WTC11 (cell line): ENCODE data around the gene CKAP2L. TPM values are rescaled to one million over a fixed set of nuclear protein-coding genes. Genes with fewer than 3 reads are reported as not detected.

Experiments used
- ATAC-seq: fragments of 200-7000 bp; cut with Tn5 transposase; 2 replicates; pipeline ENCODE4 v1.10.0; 2021; ENCODE audit warnings: mild to moderate bottlenecking, moderate library complexity
- CTCF ChIA-PET: fragments of 300-600 bp; sonication (Branson Sonifier 250); formaldehyde crosslinking; loops from one replicate; lab custom pipeline; 2021; ENCODE audit warnings: antibody characterized with exemption; lab: Charles Lee
- POLR2A ChIA-PET: fragments of 350-600 bp; sonication (Branson Sonifier 250); formaldehyde crosslinking; loops from one replicate; lab custom pipeline; 2021; ENCODE audit warnings: antibody characterized with exemption; lab: Charles Lee
- DNase-seq: peaks from one replicate; pipeline ENCODE4 v3.0.0; 2021; ENCODE audit warnings: low spot score
- H3K27ac Mint-ChIP-seq: 2 replicates; pipeline ENCODE4 v1.8.0; 2021; ENCODE audit warnings: mixed read lengths
- H3K27me3 Mint-ChIP-seq: 2 replicates; pipeline ENCODE4 v1.8.0; 2021; ENCODE audit warnings: low read depth, mild to moderate bottlenecking, moderate library complexity, mixed read lengths
- H3K36me3 Mint-ChIP-seq: 2 replicates; pipeline ENCODE4 v1.8.0; 2021; ENCODE audit warnings: mixed read lengths
- H3K4me1 Mint-ChIP-seq: 2 replicates; pipeline ENCODE4 v1.8.0; 2022; ENCODE audit warnings: mixed read lengths
- H3K4me3 Mint-ChIP-seq: 2 replicates; pipeline ENCODE4 v1.8.0; 2021; ENCODE audit warnings: mild to moderate bottlenecking, moderate library complexity, mixed read lengths
- H3K9me3 Mint-ChIP-seq: 2 replicates; pipeline ENCODE4 v1.8.0; 2021; ENCODE audit warnings: mixed read lengths
- FOXJ3 ChIP-seq: sonication (generic); formaldehyde crosslinking; IDR thresholded peaks from 2 replicates; pipeline ENCODE4 v1.9.0; 2021; ENCODE audit warnings: missing genetic modification reagents, mild to moderate bottlenecking, borderline replicate concordance
- FOXP1 ChIP-seq: sonication (generic); formaldehyde crosslinking; IDR thresholded peaks from 2 replicates; pipeline ENCODE4 v1.8.0; 2022; ENCODE audit warnings: missing genetic modification reagents, mild to moderate bottlenecking, moderate library complexity, borderline replicate concordance
- GRHL2 ChIP-seq: fragments of 250-450 bp; sonication (Bioruptor Pico); IDR thresholded peaks from 2 replicates; pipeline ENCODE4 v1.8.0; 2022; ENCODE audit warnings: mild to moderate bottlenecking, moderate library complexity; ENCODE audit not compliant: insufficient replicate concordance, severe bottlenecking
- GTF2I ChIP-seq: fragments of 250-450 bp; sonication (Bioruptor Pico); conservative IDR thresholded peaks from 2 replicates; pipeline ENCODE4 v1.4.0; 2021; ENCODE audit warnings: mild to moderate bottlenecking
- IRF2 ChIP-seq: sonication (generic); formaldehyde crosslinking; IDR thresholded peaks from 2 replicates; pipeline ENCODE4 v1.8.0; 2022; ENCODE audit warnings: low read depth, missing genetic modification reagents, borderline replicate concordance
- JAZF1 ChIP-seq: fragments of 250-450 bp; sonication (Bioruptor Pico); IDR thresholded peaks from 2 replicates; pipeline ENCODE4 v1.9.0; 2021; ENCODE audit warnings: moderate library complexity, mild to moderate bottlenecking, inconsistent platforms
- NFE2L1 ChIP-seq: sonication (generic); formaldehyde crosslinking; IDR thresholded peaks from 2 replicates; pipeline ENCODE4 v1.8.1; 2023; ENCODE audit warnings: missing genetic modification reagents
- NFYB ChIP-seq: sonication (generic); formaldehyde crosslinking; conservative IDR thresholded peaks from 2 replicates; pipeline ENCODE4 v1.8.0; 2022; ENCODE audit warnings: low read depth, missing genetic modification reagents
- OVOL2 ChIP-seq: fragments of 250-450 bp; sonication (Bioruptor Pico); IDR thresholded peaks from 2 replicates; pipeline ENCODE4 v1.9.0; 2021; ENCODE audit warnings: mild to moderate bottlenecking, borderline replicate concordance
- PREB ChIP-seq: sonication (generic); formaldehyde crosslinking; IDR thresholded peaks from 2 replicates; pipeline ENCODE4 v1.8.1; 2022; ENCODE audit warnings: mild to moderate bottlenecking, missing genetic modification reagents, moderate library complexity, borderline replicate concordance
- SMAD4 ChIP-seq: sonication (generic); formaldehyde crosslinking; IDR thresholded peaks from 2 replicates; pipeline ENCODE4 v1.8.0; 2022; ENCODE audit warnings: mild to moderate bottlenecking, missing genetic modification reagents
- STAT6 ChIP-seq: sonication (generic); formaldehyde crosslinking; conservative IDR thresholded peaks from 2 replicates; pipeline ENCODE4 v1.8.1; 2023; ENCODE audit warnings: mild to moderate bottlenecking, low read depth, missing genetic modification reagents, moderate library complexity
- TCF7 ChIP-seq: sonication (generic); formaldehyde crosslinking; IDR thresholded peaks from 2 replicates; pipeline ENCODE4 v1.8.0; 2022; ENCODE audit warnings: mild to moderate bottlenecking, low read depth, missing genetic modification reagents, moderate library complexity
- ZBTB21 ChIP-seq: sonication (generic); formaldehyde crosslinking; IDR thresholded peaks from 2 replicates; pipeline ENCODE4 v1.8.1; 2023; ENCODE audit warnings: mild to moderate bottlenecking, missing genetic modification reagents, borderline replicate concordance
- ZNF138 ChIP-seq: sonication (generic); formaldehyde crosslinking; conservative IDR thresholded peaks from 2 replicates; pipeline ENCODE4 v1.8.1; 2022; ENCODE audit warnings: mild to moderate bottlenecking, moderate library complexity, missing genetic modification reagents
- ZNF219 ChIP-seq: sonication (generic); formaldehyde crosslinking; IDR thresholded peaks from 2 replicates; pipeline ENCODE4 v1.8.0; 2023; ENCODE audit warnings: missing genetic modification reagents, mild to moderate bottlenecking, borderline replicate concordance
- ZNF281 ChIP-seq: sonication (generic); formaldehyde crosslinking; IDR thresholded peaks from 2 replicates; pipeline ENCODE4 v1.8.0; 2023; ENCODE audit warnings: mild to moderate bottlenecking, missing genetic modification reagents
- ZNF396 ChIP-seq: fragments of 250-450 bp; sonication (Bioruptor Pico); IDR thresholded peaks from 2 replicates; pipeline ENCODE4 v1.8.0; 2021; ENCODE audit warnings: mild to moderate bottlenecking, moderate library complexity, borderline replicate concordance
- ZNF425 ChIP-seq: fragments of 250-450 bp; sonication (Bioruptor Pico); conservative IDR thresholded peaks from 2 replicates; pipeline ENCODE4 v1.9.0; 2021; ENCODE audit warnings: mild to moderate bottlenecking
- total RNA-seq: library from RNA; stranded (reverse); gene quantifications from 3 replicates; pipeline ENCODE4 v1.2.3, GENCODE V29; 2021

The CKAP2L gene
- total RNA-seq, 1 experiment from 2014 or later: 25.6 TPM

- Mint-ChIP-seq H3K27me3 (no peaks in the 10 kb centered on the region), H3K9me3 (no peaks in the 10 kb centered on the region), H3K36me3 (no peaks in the 10 kb centered on the region), H3K4me3 (no peak overlapping the region), H3K27ac (no peak overlapping the region), H3K4me1 (peaks cover 8% of the 10 kb centered on the region; the same call in 1 of the 2 replicates)
- POLR2A ChIA-PET: interaction anchor here (1.0 kb wide), 1 partner anchor 81 kb away, joined by 3 read pairs; no protein-coding TSS in a partner anchor
- ATAC-seq (no peak), DNase-seq (no peak)
- CTCF ChIA-PET: interaction anchor here (0.7 to 8.7 kb wide), 34 partner anchors 12 to 234 kb away, joined by 3 to 143 read pairs (median 5); partner anchors contain the start of genes CHCHD5 and SLC20A1
- TF ChIP-seq PREB: no peak
- TF ChIP-seq ZNF138 (CRISPR knock-in tag): no peak
- no peak for TF ChIP-seq TCF7 (CRISPR knock-in tag)
- TF ChIP-seq NFYB (CRISPR knock-in tag): no peak
- TF ChIP-seq FOXP1 (CRISPR knock-in tag): no peak
- no peak for TF ChIP-seq GRHL2
- no peak for TF ChIP-seq OVOL2 (CRISPR knock-in tag)
- TF ChIP-seq GTF2I: no peak
- no peak for TF ChIP-seq STAT6
- TF ChIP-seq JAZF1 (CRISPR knock-in tag): no peak
- no peak for TF ChIP-seq NFE2L1 (CRISPR knock-in tag)
- no peak for TF ChIP-seq ZNF219
- no peak for TF ChIP-seq ZNF281 (CRISPR knock-in tag)
- TF ChIP-seq ZBTB21 (CRISPR knock-in tag): no peak
- TF ChIP-seq ZNF425: no peak
- TF ChIP-seq ZNF396 (CRISPR knock-in tag): no peak
- no peak for TF ChIP-seq FOXJ3 (CRISPR knock-in tag)
- no peak for TF ChIP-seq SMAD4 (CRISPR knock-in tag)
- TF ChIP-seq IRF2: no peak
These were observed 38.6 kb downstream of the CKAP2L start for GRCh38 chr2:112725545-112726457.
